Left renal cortex interstitium (tissue), 4 donors: ENCODE results near the gene ZBTB34. TPM values are rescaled to one million over a fixed set of nuclear protein-coding genes. Genes with fewer than 3 reads are reported as not detected.

Experiments
- DNase-seq, 4 donors: peaks; one replicate each; pipeline ENCODE4 v3.0.0-alpha.2; 2013; ENCODE audit warnings: low read depth in 4 of 4, low spot score in 2 of 4, missing footprints in 1 of 4
- polyA plus RNA-seq, 4 donors: library from polyadenylated mRNA; unstranded; fragments of 120-200 nt; gene quantifications; one replicate each; pipeline ENCODE4 v1.2.1, GENCODE V29; 2013; ENCODE audit not compliant: insufficient read length in 4 of 4

ZBTB34 gene
- polyA plus RNA-seq, 4 donors = 20.1 to 21.9 (median 20.6) TPM

DNA sequence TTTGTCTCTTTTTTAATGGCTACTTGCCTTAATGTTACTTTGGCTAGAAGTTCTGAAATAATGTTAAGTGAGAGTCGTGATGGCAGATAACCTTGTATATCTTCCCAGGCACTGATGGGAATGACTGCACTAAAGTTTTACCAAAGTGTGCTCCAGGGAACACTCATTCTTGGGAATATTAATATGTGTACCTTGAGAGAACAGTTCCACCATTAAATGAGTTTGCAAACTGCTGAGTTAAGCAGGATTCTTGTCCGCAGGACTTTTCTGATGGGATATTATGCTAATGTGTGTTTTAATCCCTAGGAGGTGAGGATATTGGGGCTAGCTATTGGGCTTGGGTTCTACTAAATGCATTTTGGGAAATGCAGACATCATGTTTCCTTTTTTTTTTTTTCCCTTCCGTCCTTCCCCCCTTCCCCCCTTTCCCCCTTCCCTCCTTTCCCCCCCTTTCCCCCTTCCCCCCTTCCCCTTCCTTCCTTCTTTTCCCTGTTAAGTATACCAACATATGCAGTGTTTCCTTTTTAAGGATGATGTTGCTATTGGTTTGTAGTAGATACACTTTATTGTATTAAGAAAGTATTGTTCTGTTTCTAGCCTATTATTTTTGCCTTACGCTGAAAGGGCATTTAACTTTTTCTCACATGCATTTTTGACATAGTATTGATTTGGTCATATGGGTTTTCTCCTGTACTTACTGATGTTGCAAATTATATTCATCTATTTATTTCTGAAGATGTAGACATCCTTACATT is 15.5 kb downstream of the ZBTB34 start:
- no peak for DNase-seq

DNA sequence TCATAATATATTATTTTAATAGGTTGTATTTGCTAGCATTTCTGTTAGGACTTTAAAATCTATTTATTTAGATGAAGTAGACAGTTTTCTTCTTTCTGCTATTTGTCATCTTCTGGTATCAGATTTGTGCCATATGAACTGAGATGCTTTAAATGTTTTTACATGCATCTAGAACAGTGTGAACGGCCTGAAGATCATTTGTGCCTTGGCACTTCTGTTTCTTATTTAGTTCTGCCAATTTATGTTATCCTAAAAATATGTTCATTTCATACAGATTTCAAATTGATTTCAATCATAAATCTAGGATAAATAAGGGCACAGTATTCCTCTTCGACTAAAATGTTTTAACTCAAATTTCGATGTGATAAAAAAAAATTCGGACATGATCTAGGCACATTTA is 16.1 kb downstream of the ZBTB34 start:
- DNase-seq = no peak

DNA sequence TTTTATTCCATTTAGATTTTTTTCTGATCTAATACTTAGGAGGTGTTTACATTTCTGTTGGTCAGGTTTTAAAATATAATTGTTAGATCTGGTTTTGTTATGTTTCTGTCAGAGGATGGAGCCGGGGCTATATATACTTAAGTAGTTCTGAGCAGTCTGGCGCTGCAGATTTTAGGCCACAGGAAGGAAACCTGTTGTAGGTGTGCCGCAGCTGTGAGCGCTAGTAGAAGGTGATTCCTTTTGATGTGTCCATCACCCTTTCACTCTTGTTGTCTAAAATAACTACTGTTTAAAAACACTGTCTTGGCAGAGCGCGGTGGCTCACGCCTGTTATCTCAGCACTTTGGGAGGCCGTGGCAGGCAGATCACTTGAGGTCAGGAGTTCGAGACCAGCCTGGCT is 17.0 kb downstream of the ZBTB34 start:
- no peak for DNase-seq

DNA sequence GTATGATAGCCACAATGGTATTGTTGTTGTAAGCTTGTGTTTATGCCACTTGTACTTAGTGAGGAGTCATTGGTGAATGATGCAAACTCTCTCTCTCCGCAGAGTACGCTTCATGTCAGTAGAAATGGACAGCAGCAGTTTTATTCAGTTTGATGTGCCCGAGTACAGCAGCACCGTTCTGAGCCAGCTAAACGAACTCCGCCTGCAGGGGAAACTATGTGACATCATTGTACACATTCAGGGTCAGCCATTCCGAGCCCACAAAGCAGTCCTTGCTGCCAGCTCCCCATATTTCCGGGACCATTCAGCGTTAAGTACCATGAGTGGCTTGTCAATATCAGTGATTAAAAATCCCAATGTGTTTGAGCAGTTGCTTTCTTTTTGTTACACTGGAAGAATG is 18.8 kb downstream of the ZBTB34 start:
- DNase-seq = no peak

DNA sequence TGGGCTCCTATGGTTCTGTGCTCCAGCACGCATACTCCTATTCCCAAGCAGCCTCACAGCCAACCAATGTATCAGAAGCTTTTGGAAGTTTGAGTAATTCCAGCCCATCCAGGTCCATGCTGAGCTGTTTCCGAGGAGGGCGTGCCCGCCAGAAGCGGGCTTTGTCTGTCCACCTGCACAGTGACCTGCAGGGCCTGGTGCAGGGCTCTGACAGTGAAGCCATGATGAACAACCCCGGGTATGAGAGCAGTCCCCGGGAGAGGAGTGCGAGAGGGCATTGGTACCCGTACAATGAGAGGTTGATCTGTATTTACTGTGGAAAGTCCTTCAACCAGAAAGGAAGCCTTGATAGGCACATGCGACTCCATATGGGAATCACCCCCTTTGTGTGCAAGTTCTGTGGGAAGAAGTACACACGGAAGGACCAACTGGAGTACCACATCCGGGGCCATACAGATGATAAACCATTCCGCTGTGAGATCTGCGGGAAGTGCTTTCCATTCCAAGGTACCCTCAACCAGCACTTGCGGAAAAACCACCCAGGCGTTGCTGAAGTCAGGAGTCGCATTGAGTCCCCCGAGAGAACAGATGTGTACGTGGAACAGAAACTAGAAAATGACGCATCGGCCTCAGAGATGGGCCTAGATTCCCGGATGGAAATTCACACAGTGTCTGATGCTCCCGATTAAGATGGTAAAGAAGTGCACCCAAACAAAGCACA is 19.9 kb downstream of the ZBTB34 start:
- no peak for DNase-seq

DNA sequence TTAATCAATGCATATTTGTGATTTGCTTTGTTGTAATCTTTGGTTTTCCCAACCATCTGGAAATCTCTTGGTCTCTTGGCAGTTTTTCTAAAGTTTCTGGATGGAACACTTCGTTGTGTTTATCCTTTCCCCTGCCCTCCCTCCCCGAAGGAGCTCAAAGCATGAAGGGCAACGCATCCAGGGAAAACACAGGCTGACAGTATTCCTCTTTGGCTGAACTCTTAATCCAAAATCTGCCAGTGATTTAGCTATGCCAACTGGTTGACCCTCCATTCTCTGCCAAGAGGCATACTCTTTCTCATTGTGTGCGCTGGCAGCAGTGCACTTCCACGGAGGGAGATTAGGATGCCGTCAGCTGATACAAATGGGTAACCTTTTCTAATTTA is 20.5 kb downstream of the ZBTB34 start:
- DNase-seq = no peak

DNA sequence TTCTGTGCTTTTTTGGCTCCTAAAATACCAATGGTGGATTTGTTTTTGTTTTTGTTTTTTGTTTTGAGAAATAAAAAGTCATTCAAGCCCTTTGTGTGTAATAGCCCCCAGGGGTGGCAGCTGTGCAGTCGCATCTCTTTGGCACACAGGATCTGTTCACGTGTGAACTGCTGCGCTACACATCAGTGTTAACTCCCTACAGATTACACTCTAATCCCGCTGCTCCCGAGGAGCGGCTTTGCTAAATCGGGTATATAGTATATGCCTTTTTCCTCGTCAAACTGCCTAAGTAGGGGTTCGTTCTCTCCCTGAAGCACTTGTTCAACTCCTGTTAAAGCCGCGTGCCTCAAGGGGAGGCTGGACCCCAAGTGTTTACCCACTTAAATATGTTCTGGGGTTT is 22.3 kb downstream of the ZBTB34 start:
- no peak for DNase-seq

DNA sequence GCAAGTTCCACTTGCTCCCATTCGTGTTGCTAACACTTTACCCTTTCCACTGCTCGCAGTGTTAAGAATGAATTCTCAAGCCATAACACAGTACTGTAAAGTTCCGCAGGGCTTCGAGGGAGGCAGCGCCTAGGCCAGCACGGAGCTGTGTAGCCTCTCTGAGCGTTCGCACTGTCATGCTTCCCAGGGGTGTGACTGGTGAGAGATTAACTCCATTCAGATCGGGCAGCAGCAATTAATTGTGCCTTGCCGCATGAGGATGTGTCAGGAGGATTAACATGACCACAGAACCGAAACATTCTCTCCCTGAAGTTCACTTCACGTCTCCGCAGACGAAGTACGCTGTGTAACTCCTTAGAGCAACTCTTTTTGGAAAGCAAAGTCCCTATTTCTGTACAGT is 23.2 kb downstream of the ZBTB34 start:
- no peak for DNase-seq

DNA sequence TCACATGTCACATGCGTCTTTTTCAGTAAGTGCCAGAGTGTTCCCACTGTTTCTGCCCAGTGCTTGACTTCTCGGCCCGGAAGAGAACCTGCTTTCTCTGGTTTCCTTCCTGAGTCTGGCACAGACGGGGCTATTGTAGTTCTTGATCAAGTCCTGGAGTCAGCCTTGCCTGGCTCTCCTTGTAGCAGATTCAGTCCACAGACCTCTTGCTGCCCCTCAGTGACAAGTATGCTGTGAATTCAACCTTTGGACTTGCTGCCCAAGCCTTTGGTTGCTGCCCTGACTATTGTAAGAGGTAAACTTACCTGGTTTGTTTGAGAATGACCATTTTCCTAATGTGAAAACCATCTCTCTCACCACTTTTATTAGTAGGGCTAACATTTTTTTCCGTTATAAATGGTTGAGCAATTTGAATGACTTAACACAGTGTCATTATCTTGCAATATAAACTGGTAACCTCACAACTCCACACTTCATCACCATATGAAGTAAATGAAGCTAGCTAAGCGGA is 24.7 kb downstream of the ZBTB34 start:
- no peak for DNase-seq

DNA sequence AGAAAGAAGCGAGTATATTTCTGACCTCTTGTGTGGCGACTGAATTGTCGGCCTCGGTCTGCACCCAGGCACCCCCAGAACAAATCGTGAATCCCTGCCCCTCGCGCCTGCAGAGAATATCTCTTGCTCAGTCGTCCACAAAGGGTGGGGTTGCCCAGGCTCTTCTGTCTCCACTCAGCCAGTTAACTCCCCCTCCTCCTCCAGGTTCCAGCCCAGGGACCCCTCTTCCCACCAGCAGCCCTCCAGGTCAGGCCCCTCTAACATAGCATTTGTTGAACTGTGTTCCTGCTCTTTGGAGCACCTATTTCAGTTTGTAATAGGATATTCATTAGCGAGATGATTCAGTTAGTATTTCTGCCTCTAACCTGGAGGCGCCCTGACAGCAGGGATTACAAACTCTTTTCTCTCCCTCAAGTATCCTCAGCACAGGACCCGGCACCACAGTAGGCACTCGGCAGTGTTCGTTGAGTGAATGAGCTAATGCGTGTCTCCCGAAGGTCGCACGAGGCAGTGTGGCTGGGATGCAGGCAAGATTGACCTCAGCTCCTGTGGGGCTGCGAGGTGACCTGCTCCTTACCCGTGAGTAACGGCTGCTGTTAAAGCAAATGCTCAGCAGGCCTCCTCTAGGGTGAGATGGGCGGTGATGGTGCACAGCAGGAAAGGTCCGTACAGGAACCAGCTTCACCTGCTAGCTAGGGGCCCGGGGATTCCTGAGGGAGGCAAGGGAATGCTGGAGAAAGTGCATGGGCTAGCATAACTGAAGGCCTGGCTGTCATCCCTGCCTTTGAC is 25.8 kb downstream of the ZBTB34 start:
- DNase-seq = no peak

DNA sequence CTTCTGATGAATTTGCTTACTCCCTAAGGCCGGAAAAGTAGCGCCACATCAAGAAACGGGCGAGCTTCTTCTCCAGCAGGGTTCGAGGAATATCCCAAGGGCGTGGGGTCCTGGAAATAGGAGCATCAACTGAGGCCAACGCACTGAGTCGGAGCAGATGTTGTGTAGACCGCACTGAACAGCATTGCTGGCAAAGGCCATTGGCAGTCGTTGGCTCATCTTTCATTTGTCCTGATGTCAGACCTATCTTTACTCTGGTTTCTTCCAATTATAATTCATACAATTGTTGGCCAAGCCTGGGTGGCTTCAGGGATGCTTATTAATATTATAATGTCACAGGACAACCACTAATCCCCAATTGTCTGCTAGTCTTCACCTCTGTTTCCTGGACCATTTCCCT is 26.5 kb downstream of the ZBTB34 start:
- DNase-seq = no peak

DNA sequence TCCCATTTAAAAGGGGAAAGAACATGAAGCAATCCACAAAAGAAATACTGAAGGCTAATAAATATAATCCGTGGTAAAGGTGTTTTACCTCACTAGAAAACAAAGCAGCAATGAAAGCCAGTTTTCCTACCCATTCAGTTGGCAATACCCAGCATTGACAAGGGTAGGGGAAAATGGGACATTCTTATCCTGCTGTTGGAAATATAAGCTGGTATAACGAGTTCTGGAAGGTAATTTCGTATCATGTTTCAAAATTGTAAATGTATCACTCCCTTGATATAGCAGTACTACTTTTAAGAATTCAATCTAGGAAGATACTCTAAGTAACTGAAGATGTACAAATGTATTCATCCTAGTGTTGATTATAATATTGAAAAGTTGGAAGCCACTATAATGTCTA is 31.2 kb downstream of the ZBTB34 start:
- DNase-seq = no peak

DNA sequence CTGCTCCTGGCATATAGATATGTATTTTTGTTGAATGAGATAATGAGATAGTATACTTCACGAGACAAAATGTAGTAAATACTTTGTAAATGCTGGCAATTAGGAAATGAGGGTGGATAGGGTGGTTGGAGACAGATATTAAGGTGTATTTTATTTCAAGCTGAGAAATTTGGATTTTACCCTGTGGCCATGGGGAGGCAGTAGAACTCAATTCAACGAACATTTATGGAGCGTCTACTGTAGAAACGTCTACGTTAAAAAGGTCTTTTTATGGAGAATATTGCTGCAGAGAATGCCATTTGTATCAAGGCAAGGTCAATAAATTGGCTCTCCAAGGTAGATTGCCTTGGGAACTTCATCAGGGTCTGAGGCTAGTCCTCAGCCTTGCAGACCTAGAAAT is 32.6 kb downstream of the ZBTB34 start:
- DNase-seq = no peak

DNA sequence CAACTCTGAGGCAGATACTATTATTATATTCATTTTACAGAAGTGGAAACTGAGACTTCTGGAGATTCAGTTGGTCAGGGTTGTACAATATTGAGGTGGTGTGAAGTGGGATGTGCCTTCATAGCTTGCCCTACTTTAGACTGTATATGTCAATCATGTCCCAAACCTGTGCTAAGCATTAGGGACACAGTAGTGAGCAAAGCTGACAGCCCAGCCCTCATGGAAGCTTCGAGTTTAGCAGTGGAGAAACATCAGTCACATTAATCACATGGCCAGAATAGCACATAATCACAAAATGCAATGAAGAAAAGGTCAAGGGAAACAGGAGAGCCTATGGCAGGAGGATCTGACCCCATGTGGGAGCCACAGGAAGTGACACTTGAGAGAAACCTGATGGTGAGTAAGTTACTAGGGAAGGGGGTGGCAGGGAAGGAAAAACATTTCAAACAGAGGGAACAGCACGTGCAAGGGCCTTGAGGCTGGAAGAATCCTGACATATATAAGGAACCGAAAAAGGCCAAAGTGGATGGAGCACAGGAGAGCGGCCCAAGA is 33.7 kb downstream of the ZBTB34 start:
- DNase-seq = no peak

DNA sequence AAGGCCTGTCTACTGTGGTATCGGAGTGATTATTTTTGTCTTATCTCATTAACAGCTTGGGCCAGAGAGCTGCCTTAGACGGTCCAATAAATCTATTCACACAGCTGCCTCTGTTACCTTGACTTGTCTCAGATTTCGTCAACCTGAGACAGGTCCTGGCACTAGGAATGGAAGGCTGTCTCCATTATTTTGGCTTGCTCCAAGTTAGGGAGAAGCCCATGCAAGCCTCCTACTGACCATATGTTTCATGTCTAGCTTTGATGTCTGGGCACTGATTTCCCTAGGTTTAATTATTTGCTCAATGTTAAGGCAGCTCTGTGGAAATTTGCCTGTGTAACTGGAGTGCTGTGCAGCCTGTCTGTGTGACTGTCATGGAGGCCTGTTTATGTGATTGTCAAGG is 41.8 kb downstream of the ZBTB34 start:
- DNase-seq = peak in 1 of 4 donors; percentile 47

DNA sequence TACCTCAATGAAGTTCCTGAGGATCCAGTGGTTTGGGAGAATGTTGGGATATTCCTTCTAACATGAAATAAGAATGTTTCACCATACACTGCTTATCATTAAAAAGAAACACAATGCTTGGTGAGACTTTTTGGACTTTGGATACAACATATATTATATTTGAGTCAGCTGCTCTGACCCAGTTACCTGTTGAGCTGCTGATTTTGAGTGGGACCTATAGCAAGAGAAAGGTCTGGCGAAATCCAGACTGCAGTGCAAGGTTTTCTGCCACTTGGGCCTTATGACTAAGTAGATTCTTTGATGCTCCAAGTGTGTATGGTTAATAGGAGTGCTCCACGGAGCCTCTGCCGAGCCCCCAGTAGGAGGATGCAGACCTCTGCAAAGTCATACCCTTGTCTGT is 44.1 kb downstream of the ZBTB34 start:
- no peak for DNase-seq

DNA sequence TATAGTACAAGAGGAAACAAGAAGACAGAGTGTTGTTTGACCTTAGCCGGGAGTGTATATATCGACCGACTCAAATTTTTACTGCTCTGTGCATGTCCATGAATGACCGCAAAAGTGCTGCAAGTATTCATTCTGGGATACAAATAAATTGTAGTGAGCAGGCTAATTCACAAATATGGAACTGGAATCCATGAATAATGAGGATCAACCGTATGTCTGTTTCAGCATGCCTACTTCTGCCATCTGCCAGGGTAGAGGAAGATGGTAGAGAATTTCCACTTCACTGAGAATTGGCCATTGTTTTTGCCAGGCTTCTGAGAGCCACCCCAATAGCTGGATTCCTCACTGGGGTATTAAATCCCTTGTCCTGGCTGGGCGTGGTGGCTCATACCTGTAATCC is 45.7 kb downstream of the ZBTB34 start:
- no peak for DNase-seq

DNA sequence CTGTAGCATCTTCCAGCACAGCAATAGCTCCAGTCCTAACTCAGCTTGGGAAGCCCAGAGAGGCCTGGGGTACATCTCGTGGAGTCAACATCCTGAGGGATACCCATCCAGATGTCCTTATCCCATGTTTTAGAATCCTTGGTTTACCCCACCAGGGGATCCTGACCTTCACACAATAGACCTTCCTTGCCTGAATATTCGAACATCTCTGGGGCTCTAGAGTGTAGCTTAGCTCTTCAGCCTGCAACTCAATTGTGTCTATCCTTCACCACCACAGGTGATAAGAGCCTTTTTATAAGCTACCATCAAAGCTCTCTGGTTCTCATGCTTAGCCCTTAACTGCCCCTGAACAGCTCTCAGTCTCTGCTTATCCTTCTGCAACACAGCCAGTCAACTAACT is 46.6 kb downstream of the ZBTB34 start:
- no peak for DNase-seq

DNA sequence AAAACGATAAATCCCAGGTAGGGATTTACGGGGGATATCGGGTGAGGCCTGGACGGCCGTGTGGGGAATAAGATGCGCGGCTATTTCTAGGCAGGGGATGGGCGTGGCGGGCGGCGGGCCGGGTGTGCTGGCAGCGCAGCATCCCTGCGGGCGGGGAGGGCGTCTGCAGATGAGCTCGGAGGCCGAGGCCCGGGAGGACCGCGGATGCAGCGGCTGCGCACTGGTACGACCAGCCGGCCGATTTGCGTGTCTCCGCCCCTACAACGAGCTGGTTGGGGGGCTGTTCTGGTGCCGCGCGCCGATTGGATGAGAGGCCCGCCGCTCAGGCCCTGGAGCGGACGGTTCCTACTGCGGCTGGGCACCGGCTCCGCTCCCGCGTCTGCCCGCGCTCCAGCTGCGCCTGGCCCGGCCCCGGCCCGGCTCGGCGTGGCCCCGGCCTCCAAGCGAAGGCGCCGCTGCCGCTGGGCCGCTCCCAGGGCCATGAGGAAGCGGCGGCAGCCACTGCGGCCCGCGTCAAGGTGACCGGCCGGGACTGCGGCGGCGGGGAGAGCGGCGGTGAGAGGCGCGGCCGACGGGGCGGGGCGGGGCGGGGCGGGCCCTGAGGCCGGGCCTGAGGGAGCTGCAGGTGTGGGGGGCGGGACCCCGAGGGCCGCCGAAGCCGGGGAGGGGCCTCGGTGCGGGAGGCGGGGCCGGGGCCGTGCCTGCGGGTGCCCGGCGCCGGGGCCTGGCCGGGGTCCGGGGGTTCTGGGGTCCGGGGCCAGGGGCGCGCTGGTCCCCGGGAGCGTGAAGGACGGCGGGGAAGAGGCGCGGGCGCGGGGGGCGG is 54.2 kb downstream of the ZBTB34 start, which contains the start of gene RALGPS1:
TSS of gene RALGPS1 (plus strand) at position 325 of the 823 bp plus-strand sequence. CDS start 47,508 bp downstream, outside the sequence.
- DNase-seq = peak in 3 of 4 donors; percentile 65 to 89 (median 80)

DNA sequence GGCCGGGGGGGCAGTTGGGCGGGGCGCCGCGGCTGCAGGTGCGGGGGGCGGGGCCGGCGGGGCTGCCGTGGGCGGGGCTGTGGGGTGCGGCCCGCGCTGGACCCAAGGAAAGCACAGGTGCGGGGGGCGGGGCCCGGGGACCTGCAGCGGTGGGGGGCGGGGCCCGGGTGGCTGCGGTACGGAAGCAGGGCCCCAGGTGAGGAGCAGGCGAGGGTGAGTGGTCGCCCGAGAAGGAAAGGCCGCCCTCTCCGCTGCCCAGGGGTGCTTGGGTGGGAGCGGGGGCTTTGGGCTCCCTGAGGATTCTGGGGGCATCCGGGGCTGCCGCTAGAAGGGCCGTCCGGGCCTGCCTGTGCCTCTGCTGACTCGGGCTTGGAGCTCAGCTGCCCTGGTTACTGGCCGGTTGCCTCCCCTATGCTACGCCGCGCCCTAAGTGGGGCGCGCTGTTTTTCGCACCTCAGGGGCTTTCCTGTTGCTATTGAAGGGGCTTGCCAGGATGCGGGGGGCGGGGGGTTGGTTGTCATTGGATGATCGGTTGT is 54.9 kb downstream of the ZBTB34 start:
- no peak for DNase-seq
